DMS79 treated with DMSO at 0.1 percent for 48 hours (cell line): ENCODE results near the gene RSPO1.

Experiments used
- DNase-seq: peaks from one replicate; lab custom pipeline; 2025; lab: John Stamatoyannopoulos, UW

The RSPO1 gene

DNA sequence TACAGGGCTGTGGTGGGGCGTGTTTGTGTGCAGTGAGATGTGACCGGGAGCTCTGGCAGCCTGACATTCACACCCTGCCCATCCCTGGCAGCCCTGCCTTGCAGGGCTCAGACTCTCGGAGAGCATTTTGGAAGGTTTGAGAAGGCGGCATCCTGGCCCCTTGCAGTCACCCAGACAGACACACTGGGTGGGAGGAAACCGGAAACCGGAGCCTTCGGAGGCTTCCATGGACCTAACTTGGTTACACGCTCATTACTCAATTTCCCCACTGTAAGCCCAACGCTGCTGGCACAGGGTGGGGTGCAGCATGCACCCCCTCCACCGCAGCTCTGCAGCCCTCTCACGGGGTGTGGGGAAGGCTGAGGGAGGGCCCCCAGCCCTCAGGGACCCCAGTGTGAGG, 22.2 kb upstream of the RSPO1 start:
- DNase-seq = no peak

DNA sequence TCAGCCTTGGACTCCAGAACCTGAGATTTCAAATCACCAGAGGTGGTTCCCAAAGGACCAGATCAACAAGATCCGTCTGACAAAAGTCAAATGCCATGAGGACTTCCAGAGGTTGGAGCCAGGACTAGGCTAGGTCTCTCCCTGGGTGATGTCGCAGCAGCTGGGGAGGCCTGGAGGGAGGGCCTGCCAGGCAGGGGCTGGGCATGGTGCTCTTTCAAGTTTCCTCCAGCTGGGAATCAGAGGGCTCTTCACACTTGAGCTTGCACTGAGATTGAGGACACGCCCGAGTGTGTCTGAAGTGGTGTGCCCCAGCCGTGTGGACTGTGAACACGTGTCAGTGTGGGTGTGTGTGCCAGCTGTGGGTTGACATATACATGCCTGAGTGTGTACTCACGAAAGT, 21.3 kb upstream of the RSPO1 start:
- DNase-seq = peak; percentile 79

DNA sequence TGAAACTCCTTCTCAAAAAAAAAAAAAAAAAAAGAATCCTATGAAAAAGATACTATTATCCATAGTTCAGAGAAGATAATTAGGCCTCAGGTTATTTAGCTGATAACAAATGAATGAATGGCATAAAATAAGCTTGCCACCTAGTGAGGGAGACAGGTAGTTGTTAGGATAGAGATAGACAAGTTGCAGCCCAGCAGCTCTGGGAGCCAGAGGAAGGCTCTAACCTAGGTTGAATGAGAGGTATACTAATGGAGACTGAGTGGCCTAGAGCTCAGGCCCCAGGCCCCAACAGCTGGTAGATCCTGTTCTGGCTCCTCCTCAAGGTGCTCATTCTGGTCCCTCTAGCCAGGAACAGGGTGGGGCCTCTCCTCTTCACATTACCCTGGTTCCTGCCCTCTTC, 20.6 kb upstream of the RSPO1 start:
- DNase-seq = no peak

DNA sequence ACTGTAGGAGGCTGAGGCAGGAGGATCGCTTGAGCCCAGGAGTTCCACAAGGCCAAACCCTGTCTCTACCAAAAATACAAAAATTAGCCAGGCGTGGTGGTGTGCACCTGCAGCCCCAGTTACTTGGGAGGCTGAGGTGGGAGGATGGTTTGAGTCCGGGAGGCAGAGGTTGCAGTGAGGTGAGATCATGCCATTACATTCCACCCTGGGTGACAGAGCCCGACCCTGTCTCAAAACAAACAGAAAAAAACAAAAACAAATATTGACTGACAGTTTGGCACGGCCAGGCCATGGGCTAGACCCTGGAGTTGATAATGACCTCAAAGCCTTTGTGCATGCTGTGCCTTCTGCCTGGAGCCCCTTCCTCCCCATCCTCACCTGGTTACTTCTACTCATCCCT, 19.2 kb upstream of the RSPO1 start:
- no peak for DNase-seq

DNA sequence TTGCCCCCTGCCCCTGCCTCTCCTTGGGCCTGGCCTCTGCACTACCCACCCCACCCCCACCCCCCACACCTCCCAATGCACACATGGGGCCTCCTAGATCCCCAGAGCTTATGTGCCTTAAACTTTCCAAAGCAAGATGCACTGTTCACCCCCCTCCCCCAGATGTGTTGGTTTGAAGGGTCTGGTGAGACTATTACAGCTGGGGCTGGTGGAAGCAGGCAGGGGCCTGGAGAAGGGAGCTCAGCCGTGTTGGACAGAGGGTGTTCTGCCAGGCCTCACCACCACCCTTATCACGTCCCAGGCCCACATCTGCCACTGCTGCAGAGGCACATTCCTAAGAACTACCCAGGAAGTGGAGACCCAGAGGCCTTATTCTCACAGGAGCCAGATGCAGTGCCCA, 18.3 kb upstream of the RSPO1 start:
- no peak for DNase-seq

DNA sequence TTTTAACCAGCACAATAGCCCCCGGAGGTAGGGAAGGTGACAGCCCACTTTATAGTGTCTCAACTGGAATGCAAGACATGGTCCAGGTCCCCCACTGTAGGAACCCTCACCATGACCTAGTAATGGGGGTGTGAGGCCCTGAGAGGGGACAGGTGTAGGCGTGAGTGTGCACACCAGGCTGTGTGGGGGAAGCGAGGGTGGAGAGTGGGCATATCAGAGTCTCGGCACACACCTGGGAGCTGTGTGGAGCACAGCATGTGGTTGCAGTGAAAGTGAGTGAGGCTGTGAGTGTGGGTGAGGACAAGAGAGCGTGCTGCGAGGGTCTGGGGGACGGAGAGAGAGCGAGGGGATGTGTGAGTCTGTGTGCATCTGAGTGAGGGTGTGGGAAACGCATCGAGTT, 17.1 kb upstream of the RSPO1 start:
- no peak for DNase-seq

DNA sequence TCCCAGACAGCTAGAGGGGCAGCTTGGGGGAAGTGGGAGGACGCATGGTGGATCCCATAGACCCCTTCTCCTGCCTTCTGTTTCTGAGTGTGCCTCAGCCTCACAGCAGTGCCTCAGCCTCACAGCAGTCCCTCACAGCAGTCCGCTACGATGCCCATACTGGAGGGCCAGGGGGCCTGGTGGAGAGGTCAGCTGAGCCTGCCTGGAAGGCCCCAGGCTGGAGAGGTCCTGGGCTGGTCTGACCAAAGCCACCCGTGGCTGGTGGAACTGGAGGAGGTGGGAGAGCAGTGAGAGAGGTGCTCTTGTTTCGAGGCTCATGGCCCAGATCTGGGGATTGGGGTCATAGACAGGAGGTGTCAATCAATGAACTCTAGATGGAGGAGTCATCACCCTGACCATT, 16.0 kb upstream of the RSPO1 start:
- no peak for DNase-seq

DNA sequence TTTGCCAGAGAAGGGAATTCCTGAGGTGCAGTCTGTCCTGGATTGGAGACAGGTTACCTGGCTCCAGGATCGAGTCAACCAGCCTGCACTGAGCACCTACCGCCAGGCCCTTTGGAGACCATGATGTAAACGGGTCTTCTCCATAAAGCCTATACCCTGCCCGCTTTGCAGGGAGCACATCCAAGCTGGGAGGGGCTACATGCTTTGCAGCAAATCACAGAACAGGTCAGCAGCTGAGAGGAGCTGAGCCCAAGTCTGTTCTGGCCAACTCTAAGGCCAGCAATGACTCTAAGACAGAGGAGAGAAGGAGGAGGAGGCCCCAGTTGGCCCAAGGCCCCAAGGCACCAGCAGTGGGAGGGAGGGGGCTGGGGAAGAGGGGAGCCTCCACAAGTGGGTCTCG, 15.5 kb upstream of the RSPO1 start:
- DNase-seq = no peak

DNA sequence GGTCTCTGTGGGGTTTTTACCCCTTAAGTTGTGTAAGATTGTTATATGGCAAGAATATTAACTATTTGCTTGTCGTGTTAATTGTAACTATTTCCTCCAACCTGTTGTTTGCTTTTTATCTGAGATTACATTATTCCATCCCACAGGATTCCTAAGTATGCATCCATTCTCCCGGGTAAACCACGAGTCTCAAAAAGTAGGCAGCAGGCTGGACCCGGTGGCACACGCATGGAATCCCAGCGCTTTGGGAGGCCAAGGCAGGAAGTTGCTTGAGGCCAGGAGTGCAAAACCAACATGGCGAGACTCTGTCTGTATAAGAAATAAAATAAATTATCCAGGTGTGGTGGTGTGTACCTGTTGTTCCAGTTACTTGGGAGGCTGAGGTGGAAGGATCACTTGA, 12.6 kb upstream of the RSPO1 start:
- no peak for DNase-seq

- no peak for DNase-seq
Measured at GRCh38 chr1:37641059-37641458, 6.4 kb upstream of the RSPO1 start.

- DNase-seq = no peak
Measured at GRCh38 chr1:37636435-37636834, 1.7 kb upstream of the RSPO1 start.

GRCh38 chr1:37634992-37635902, 555 bp upstream of the RSPO1 start:
- DNase-seq = no peak

DNA sequence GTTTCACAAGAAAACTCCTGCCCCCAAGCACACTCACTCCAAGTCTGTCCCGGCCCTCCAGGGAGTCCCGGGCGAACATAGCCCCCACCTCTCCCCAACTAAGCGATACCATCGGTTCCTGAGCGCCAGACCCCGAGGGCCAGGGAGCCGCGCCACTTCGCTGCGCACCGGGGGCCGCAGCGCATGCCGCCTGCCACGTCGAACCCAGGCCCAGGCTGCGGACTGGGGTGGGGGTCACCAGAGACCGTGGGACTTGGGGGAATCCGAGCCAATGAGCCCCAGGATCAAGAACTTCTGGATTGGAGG, 801 bp downstream of the RSPO1 start:
- DNase-seq = no peak

GRCh38 chr1:37633040-37633937, 1.4 kb downstream of the RSPO1 start:
- no peak for DNase-seq

GRCh38 chr1:37631036-37631435, 3.7 kb downstream of the RSPO1 start:
- DNase-seq = peak; percentile 12

DNA sequence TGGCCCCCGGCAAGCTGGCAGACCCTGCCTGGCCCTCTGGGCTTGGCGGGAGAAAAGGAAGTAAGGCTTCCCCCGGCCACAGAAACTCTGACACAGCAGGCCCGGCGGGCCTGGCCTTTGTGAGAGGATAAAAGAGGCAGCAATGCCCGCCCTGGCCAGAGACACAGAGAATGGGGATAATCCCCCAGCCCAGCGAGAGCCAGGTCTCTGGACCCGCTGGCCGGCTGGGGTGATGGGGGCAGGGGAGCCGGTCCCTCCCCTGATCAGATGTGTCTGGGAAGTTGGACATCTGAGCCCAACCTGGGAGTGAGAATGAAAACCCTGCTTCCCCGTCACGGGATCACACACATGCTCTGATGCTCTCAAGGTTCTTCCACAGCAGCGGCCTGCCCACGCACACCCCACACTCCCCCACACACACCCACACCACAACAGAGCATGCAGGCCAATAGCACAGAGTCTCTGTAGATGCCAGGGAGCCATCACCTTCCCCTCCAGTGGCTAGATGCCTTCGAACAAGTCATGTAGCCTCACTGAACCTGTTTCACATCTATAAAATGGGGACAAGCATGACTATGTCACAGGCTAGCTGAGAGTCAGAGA, 4.2 kb downstream of the RSPO1 start:
- no peak for DNase-seq

DNA sequence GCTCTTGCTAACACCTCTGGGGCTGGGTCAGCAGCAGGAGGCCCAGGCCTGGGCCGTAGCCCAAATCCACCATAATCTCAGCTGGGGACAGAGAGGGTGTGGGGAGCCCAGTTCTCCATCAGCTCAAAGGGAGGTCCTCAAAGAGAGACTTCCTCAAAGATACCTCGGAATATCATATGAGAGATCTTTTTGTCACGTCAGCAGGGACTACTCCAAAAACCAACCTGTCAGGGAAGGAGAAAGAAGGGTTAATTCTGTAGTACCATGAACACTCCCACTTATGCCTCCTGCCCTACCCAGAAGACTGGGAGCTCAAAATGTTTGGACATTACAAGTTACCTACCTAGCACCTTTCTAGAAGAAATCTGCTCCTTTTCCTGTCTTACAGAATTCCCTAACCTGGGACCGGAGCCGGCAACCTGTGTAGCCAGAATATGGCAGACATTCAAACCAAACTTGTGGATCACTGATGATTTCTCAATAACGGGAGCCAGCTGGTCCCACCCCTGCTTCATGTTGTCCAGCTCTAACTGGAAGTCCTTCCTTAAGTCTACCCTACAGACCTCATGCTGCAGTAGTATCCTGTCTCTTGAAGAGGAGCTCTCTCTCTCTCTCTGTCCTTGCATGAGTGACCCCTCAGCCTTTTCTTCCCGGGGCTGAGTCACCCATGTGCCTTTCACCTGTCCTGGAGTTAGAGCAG, 4.8 kb downstream of the RSPO1 start:
- no peak for DNase-seq

DNA sequence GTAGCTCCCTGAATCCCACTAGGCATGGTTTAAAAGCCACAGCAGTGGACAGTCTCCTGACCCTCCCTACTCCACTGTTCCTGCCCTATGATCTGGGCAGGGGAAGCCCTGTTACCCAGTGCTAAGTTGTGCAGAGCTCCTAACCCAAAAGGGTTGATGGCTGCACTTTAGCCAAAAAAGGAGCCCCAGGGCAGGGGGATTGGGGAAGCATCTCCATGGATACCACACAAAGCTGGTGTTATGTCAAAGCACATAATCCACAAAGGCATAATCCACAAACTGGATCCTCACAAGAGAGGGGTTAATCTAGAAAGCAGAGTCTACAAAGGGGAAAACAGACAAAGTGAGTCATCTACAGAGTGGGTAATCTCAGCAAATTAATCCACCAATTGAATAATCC, 5.7 kb downstream of the RSPO1 start:
- no peak for DNase-seq

DNA sequence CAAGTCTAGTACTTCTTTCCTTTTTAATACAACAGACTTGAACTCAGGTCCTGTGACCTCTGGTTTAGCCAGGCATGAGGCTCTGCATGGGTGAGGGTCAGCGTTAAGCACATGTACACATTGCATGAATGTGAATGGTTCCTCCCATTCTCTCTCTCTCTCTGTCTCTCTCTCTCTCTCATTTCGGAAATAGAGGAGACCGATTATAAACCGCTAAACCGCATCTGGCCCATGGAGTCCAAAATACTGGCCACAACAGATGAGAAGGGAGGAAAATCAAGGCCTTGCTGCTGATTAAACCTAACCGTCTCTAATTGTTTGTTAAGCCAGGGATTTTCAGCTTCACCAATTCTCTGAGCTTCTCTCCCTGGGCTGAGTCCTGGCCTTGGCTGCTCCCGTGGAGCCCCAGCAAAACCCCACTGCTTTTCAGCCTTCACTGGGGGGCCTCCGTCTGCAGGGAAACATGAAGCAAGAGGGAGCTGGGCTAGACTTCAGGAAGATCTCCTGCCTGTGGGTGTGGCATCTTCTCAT, 6.6 kb downstream of the RSPO1 start:
- DNase-seq = no peak

DNA sequence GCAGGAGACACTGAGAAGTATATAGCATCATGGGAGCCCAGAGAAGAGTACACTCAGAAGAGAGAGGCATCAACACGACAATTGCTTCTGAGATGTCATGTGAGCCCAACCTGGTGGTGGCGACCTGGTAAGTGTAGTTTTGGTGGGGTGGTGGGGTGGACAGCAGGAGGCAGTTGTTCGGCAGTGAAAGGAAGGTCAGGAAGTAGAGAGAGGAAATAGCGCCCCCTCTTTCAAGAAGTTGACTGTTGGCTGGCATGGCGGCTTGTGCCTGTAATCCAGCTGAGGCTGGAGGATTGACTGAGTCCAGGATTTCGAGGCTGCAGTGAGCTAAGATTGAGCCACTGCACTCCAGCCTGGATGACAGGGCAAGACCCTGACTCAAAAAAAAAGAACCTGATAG, 12.6 kb downstream of the RSPO1 start:
- no peak for DNase-seq

DNA sequence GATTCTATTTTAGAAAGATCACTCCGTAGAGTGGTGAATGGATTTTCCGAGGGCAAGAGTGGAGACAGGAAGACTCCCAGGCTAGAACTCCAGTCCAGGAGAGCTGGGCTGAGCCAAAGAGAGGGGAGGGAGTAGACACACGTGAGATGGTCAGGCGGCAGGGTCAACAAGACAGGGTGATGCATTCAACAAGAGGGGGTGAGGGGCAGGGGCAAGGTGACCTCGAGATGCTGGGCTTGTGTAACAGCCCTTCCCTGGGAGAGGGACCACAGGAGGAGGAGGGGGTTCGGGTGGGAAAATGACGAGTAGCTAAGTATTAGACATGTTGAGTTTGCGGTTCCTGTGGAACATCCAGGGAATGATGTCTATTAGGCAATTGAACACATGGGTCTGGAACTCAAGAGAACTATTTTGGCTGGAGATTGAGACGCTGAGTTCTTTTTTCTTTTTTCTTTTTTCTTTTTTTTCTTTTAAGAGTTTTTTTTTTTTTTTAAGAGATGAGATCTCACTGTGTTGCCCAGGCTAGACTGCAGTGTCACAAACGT, 13.3 kb downstream of the RSPO1 start:
- DNase-seq = no peak

DNA sequence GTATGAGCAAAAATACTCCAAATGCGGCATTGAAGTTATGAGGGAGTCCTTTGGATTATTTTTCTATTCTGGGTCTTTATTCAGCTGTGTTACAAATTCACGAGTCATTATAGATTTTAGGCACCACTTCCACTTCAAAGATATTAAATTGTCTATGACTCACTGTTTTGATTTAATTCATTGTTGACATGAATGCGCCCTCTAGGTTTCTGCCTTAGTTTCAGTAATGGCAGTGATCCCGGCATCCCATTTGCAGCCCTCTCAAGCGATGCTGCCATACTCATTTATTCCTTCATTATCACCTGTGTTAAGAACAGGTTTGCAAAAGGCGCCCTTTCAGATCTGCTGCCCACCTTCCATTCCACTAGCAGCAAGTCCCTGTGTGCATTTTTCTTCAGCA, 14.0 kb downstream of the RSPO1 start:
- DNase-seq = no peak
